ENCODE results near the gene IGFBP6.

- TF ChIP-seq PATZ1 (CRISPR knock-in tag; IDR thresholded peaks at IDR 0.05; ENCODE audit: borderline replicate concordance) (no peak), ZFP3 (CRISPR knock-in tag; IDR thresholded peaks at IDR 0.05) (no peak), ZC3H10 (CRISPR knock-in tag; IDR thresholded peaks at IDR 0.05) (no peak), TSHZ2 (CRISPR knock-in tag; IDR thresholded peaks at IDR 0.05) (no peak), CSRNP3 (CRISPR knock-in tag; IDR thresholded peaks at IDR 0.05) (no peak), BACH2 (CRISPR knock-in tag; IDR thresholded peaks at IDR 0.05; ENCODE audit: borderline replicate concordance) (no peak), ZNF70 (CRISPR knock-in tag; IDR thresholded peaks at IDR 0.05) (no peak), ZNF8 (CRISPR knock-in tag; IDR thresholded peaks at IDR 0.05) (no peak)
Observed at GRCh38 chr12:53076461-53076860, 21.0 kb upstream of the IGFBP6 start.
